CD4-positive, CD25-positive, alpha-beta regulatory T cell (primary cell): ENCODE data around the gene CNBD2. TPM values are rescaled to one million over a fixed set of nuclear protein-coding genes. Genes with fewer than 3 reads are reported as not detected.
A peak's percentile ranks its signal among the peaks of the same experiment; 100 is the strongest.
"Not testable (repeated sequence)": the region's sequence is repeated elsewhere in the genome, so short reads cannot be mapped to it uniquely, and the experiment has no call there.

Source experiments
- ATAC-seq, 2 donors: fragments of 150-1000 bp; cut with Tn5 transposase; one replicate each; pipeline ENCODE4 v1.10.0; 2021; ENCODE audit warnings: low read depth in 2 of 2, moderate number of reproducible peaks in 2 of 2, moderate library complexity in 1 of 2
- DNase-seq, 3 donors: peaks; one replicate each; pipeline versions ENCODE4 v3.0.0 to v3.0.0-alpha.2; 2012 to 2022; ENCODE audit warnings: mixed read lengths in 1 of 3
- H3K27ac ChIP-seq: one replicate; pipeline ENCODE4 v1.7.0; 2013; ENCODE audit warnings: mild to moderate bottlenecking, low read length; ENCODE audit not compliant: insufficient read depth, poor library complexity, severe bottlenecking
- H3K27me3 ChIP-seq: one replicate; pipeline ENCODE4 v1.7.0; 2013; ENCODE audit warnings: low read length; ENCODE audit not compliant: control insufficient read depth, insufficient read depth
- H3K36me3 ChIP-seq: one replicate; pipeline ENCODE4 v1.7.0; 2013; ENCODE audit warnings: mild to moderate bottlenecking, low read length, moderate library complexity; ENCODE audit not compliant: control insufficient read depth, insufficient read depth
- H3K4me1 ChIP-seq: 2 replicates; pipeline ENCODE4 v1.7.0; 2013; ENCODE audit warnings: mild to moderate bottlenecking, low read length; ENCODE audit not compliant: insufficient read depth, control insufficient read depth, poor library complexity, severe bottlenecking
- H3K4me3 ChIP-seq: one replicate; pipeline ENCODE4 v1.7.0; 2013; ENCODE audit warnings: low read depth, mild to moderate bottlenecking, low read length, moderate library complexity
- H3K9me3 ChIP-seq, 2 experiments: 1 replicate in 1 of 2; 2 replicates in 1 of 2; pipeline ENCODE4 v1.7.0; 2013; ENCODE audit warnings: low read length in 2 of 2, mild to moderate bottlenecking in 1 of 2, moderate library complexity in 1 of 2; ENCODE audit not compliant: control insufficient read depth in 2 of 2
- H3K27ac Mint-ChIP-seq, 3 donors: one replicate each; pipeline ENCODE4 v1.8.0; 2020 to 2022; ENCODE audit warnings: mild to moderate bottlenecking in 3 of 3, mixed read lengths in 3 of 3, moderate library complexity in 2 of 3
- H3K27me3 Mint-ChIP-seq: one replicate; pipeline ENCODE4 v1.8.0; 2022; ENCODE audit warnings: mild to moderate bottlenecking, mixed read lengths
- H3K36me3 Mint-ChIP-seq: one replicate; pipeline ENCODE4 v1.8.0; 2020; ENCODE audit warnings: mixed read lengths
- H3K4me1 Mint-ChIP-seq, 4 donors: one replicate each; pipeline ENCODE4 v1.8.0; 2020 to 2022; ENCODE audit warnings: mixed read lengths in 4 of 4, mild to moderate bottlenecking in 1 of 4
- H3K4me3 Mint-ChIP-seq, 4 donors: one replicate each; pipeline ENCODE4 v1.8.0; 2020 to 2022; ENCODE audit warnings: mild to moderate bottlenecking in 4 of 4, mixed read lengths in 4 of 4, moderate library complexity in 3 of 4
- H3K9me3 Mint-ChIP-seq, 7 donors: one replicate each; pipeline ENCODE4 v1.8.0; 2020 to 2022; ENCODE audit warnings: mixed read lengths in 7 of 7, mild to moderate bottlenecking in 3 of 7, moderate library complexity in 2 of 7
- polyA plus RNA-seq, 4 donors: library from polyadenylated mRNA; unstranded; fragments of 300-500 nt; fragmentation: Illumina TruSeq; gene quantifications; one replicate each; pipeline ENCODE4 v1.2.3, GENCODE V29; 2021
- total RNA-seq: library from RNA; stranded (reverse); gene quantifications from one replicate; pipeline ENCODE4 v1.2.3, GENCODE V29; 2022

The CNBD2 gene
- total and polyA plus RNA-seq, 5 donors from 2014 or later: 8.5 to 24.8 (median 11.3) TPM

DNA sequence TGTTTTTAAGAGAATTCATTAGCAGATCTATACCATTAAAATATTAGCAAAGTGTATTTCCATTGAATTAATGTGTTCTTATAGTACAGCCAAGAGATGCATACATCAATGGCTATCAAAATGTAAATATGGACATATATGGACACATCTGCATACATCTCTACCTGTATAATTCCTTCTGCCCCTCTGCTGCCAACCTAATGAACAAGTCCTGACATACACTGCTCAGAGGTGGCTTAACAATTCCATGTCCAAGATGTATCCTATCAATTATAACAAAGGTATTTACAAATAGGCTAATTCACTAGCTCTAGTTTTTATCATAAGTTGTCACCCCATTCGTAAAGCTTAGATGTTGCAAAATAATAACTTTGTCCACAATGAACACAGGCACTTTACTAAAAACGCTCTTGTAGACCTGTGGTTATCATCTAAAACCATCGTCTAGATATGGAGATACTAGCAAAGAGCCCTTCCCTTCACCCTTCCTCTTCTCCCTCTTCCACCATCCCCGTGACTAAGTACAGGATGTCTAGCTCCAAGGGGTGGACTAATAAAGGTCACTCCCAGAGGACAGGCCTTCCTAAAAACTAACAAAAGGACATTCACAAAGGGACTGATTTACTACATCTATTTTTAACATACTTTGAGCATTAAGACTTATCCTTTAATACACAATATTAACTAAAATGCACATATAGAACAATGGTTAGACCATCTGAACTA lies 77.8 kb downstream of the CNBD2 start:
- not testable (repeated sequence) for DNase-seq, H3K9me3 Mint-ChIP-seq, H3K4me1 ChIP-seq, H3K36me3 ChIP-seq, H3K27ac ChIP-seq, ATAC-seq, H3K4me3 ChIP-seq, H3K9me3 ChIP-seq, H3K27me3 Mint-ChIP-seq, H3K27me3 ChIP-seq
- Mint-ChIP-seq H3K36me3 (peaks cover 19% of the 10 kb centered on the region), H3K4me1 (peaks cover 32 to 53% (median 39%) of the 10 kb centered on the region in 4 donors), H3K27ac (peak overlapping the region in 1 of 3 donors; percentile 40), H3K4me3 (peak overlapping the region in 2 of 4 donors; percentile 40 to 57)

DNA sequence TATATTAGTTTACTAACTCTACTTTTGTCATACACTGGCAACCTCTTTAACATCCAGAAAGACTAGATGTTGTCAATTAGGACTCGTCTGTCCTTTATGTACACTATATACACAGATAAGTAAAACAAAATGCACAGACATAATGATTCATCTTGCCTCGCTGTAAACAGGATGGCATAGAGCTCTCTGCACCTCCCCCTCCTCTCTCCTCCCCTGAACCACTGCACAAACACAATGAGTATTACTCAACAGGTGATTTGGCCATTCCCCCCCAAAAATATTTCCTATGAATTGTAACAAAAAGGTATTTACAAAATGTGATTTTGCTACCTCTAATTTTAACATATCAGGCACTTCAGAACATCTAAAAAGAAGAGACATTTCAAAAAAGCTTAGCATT lies 81.0 kb downstream of the CNBD2 start:
- peaks cover 32 to 59% (median 39%) of the 10 kb centered on the region in 4 donors for H3K4me1 Mint-ChIP-seq
- H3K4me3 ChIP-seq: peak overlapping the region; percentile 80

DNA sequence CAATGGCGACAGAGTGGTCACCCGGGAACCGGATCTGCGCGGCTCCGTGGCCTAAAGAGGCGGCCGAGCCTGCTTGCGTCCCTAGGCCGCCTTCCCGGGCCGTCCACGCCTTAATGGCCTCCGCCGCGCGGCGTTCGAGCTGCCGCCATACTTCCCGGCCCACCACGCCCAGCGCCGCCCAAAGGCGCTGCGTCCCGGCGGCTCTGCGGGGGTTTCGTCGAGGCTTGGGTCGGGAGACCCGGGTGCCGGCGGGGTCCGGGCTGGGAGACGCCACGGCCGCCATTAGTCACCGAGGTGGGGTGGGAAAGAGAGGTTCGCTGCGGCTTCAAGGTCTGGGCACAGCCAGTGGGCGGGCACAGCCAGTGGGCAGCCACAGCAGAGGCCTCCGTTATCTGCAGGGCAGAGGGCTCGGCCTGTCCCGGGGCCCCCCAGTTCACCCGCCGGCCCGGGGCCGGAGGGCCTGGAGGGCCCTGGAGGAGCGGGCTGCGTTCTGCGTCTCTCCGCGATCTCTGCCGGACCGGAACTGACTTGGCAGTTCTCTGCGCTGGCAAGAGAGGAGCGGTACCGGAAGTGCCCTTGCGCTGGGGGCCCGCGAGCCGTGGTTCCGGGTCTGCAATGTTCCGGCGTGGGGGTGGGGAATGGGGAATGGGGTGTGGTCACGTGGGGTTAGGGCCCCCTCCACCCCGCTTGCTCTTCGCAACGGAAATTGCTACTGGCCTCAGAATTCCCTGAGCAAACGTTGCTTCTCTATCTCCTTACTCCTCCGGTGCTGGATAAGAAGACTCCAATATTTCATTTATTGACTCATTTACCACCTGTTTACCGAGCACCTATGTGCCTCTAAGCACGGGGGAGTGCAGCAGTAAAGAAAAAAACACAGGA lies 82.3 kb downstream of the CNBD2 start:
- peak; percentile 76 to 94 (median 81) for DNase-seq
- Histone ChIP-seq H3K9me3 (no peaks in the 10 kb centered on the region), H3K4me3 (peak overlapping the region; percentile 80), H3K27me3 (peaks cover 6% of the 10 kb centered on the region), H3K27ac (peak overlapping the region; percentile 89), H3K4me1 (peaks cover 8% of the 10 kb centered on the region), H3K36me3 (no peaks in the 10 kb centered on the region)
- H3K9me3 Mint-ChIP-seq: no peaks in the 10 kb centered on the region
- peaks cover 6% of the 10 kb centered on the region for H3K27me3 Mint-ChIP-seq
- peak; percentile 93 to 94 for ATAC-seq
- H3K36me3 Mint-ChIP-seq: peaks cover 10% of the 10 kb centered on the region
- H3K4me1 Mint-ChIP-seq: peaks cover 27 to 52% (median 35%) of the 10 kb centered on the region in 4 donors
- peak overlapping the region; percentile 90 to 98 (median 96) for H3K4me3 Mint-ChIP-seq
- H3K27ac Mint-ChIP-seq: peak overlapping the region; percentile 90 to 94 (median 91)

More for the DNA sequence above, 81.0 kb downstream of the CNBD2 start:
- peak overlapping the region; percentile 89 to 94 (median 90) for H3K27ac Mint-ChIP-seq
- H3K36me3 ChIP-seq, H3K4me1 ChIP-seq, H3K27me3 Mint-ChIP-seq, H3K27me3 ChIP-seq, H3K9me3 ChIP-seq, H3K9me3 Mint-ChIP-seq: not testable (repeated sequence)
- peak in 1 of 3 donors; percentile 41 for DNase-seq
- H3K4me3 Mint-ChIP-seq: peak overlapping the region; percentile 90 to 98 (median 96)
- ATAC-seq: peak in 1 of 2 donors; percentile 27
- peak overlapping the region; percentile 5 for H3K27ac ChIP-seq
- H3K36me3 Mint-ChIP-seq: peaks cover 14% of the 10 kb centered on the region

DNA sequence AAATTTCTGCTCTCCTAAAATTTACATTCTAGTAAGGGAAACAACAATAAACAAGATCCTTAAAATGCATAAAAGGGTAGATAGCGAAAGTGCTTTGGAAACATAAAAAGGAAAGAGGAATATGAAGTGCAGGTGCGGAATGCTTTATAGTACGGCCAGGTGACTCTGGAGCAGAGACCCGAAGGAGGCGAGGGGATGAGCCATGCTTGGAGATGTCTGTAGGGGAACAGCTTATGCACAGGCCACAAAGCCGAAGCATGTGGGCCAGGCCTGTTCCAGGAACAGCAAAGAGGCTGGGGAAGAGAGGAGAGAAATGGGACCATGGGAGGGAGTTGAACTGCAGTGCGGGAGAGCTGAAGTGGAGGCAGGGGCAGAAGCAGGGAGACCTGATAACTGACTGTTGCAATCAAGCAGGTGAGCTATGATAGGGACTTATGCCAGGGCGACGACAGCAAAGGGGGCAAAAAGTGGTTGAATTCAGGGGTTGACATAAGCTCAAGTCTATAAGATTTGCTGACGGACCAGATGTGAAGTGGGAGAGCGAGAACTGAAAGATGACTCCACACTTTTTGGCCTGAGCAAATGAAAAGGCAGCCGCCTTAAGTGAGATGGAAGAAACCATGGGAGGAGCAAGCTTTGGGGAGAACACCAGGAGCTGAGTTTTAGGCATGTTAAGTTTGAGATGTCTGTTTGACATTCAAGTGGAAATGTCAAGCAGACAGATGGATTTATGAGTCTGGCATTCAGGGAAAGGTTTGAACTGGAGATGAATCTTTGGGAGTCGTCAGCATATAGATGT lies 83.1 kb downstream of the CNBD2 start:
- Mint-ChIP-seq H3K36me3 (peaks cover 10% of the 10 kb centered on the region), H3K9me3 (no peaks in the 10 kb centered on the region), H3K4me3 (peak overlapping the region; percentile 90 to 98 (median 96)), H3K4me1 (peaks cover 19 to 45% (median 28%) of the 10 kb centered on the region in 4 donors), H3K27me3 (peaks cover 6% of the 10 kb centered on the region), H3K27ac (peak overlapping the region; percentile 71 to 91 (median 83))
- Histone ChIP-seq H3K36me3 (no peaks in the 10 kb centered on the region), H3K27me3 (peaks cover 6% of the 10 kb centered on the region), H3K27ac (peak overlapping the region; percentile 89), H3K9me3 (no peaks in the 10 kb centered on the region), H3K4me1 (peaks cover 8% of the 10 kb centered on the region), H3K4me3 (peak overlapping the region; percentile 76)
- ATAC-seq: no peak
- DNase-seq: no peak

DNA sequence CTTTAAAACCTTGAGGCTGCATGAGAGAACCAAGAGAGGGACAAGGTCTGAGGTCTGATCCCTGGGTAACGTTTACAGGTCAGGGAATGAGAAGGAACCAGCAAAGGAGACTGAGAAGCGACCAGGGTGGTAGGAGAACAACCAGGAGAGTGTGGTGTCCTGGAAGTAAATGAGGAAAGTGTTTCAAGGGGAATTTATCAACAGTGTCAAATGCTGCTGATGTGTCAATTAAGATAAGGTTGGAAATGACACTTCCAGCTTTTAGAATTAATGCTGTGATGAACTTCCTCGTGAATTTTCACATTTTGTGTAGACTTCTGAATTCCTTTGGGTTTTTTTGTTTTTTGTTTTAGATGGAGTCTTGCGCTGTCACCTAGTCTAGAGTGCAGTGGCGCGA lies 83.7 kb downstream of the CNBD2 start:
- ATAC-seq (no peak), DNase-seq (no peak)
- Mint-ChIP-seq H3K9me3 (no peaks in the 10 kb centered on the region), H3K27me3 (peaks cover 11% of the 10 kb centered on the region), H3K4me1 (peaks cover 19 to 39% (median 27%) of the 10 kb centered on the region in 4 donors), H3K27ac (no peak overlapping the region), H3K36me3 (peaks cover 10% of the 10 kb centered on the region), H3K4me3 (peak overlapping the region in 3 of 4 donors; percentile 93 to 98 (median 98))
- no peaks in the 10 kb centered on the region for H3K9me3 ChIP-seq
- H3K4me3 ChIP-seq: peak overlapping the region; percentile 18
- no peak overlapping the region for H3K27ac ChIP-seq
- H3K27me3 ChIP-seq: peaks cover 6% of the 10 kb centered on the region
- peaks cover 8% of the 10 kb centered on the region for H3K4me1 ChIP-seq
- no peaks in the 10 kb centered on the region for H3K36me3 ChIP-seq

DNA sequence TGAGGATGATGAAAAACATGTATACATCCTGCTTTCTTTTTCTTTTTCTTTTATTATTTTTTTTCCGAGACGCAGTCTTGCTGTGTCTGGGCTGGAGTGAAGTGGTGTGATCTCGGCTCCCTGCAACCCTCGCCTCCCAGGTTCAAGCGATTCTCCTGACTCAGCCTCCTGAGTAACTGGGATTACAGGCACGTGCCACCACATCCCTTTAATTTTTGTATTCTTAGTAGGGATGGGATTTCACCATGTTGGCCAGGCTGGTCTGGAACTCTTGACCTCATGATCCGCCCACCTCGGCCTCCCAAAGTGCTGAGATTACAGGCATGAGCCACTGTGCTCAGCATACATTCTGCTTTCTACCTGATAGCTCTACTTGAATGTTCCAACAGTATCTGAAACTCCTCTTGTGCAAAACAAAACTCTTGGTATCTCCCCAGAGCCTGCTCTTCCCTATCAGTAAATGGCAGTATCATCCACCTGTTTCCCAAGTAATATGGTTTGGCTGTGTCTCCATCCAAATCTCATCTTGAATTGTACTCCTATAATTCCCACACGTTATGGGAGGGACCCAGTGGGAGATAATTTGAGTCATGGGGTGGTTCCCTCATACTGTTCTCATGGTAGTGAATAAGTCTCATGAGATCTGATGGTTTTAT lies 85.6 kb downstream of the CNBD2 start:
- peaks cover 11% of the 10 kb centered on the region for H3K27me3 Mint-ChIP-seq
- peak overlapping the region in 1 of 4 donors; percentile 55 for H3K4me3 Mint-ChIP-seq
- not testable (repeated sequence) for H3K9me3 ChIP-seq, H3K4me1 ChIP-seq, H3K36me3 ChIP-seq, H3K36me3 Mint-ChIP-seq, DNase-seq, H3K4me3 ChIP-seq, H3K27me3 ChIP-seq, H3K27ac ChIP-seq, ATAC-seq, H3K9me3 Mint-ChIP-seq
- H3K27ac Mint-ChIP-seq: peak overlapping the region in 1 of 3 donors; percentile 41
- peaks cover 8 to 21% (median 10%) of the 10 kb centered on the region in 4 donors for H3K4me1 Mint-ChIP-seq

DNA sequence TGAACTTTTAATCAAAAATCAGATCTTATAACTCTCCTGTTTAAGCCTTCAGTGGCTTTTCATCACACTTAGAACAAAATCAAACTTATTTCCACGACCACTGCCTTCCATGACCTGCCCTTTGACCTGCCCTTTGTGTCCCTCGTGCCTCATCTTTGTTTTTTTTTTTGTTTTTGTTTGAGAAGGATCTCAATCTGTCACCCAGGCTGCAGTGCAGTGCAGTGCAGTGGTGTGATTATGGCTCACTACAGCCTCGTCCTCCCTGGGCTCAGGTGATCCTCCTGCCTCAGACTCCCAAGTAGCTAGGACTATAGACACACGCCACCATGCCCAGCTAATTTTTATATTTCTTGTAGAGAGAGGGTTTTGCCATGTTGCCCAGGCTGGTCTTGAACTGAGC lies 86.8 kb downstream of the CNBD2 start:
- Histone ChIP-seq H3K4me3 (no peak overlapping the region), H3K27ac (no peak overlapping the region), H3K4me1 (peaks cover 8% of the 10 kb centered on the region), H3K27me3 (peaks cover 6% of the 10 kb centered on the region), H3K9me3 (no peaks in the 10 kb centered on the region), H3K36me3 (no peaks in the 10 kb centered on the region)
- Mint-ChIP-seq H3K9me3 (no peaks in the 10 kb centered on the region), H3K36me3 (no peaks in the 10 kb centered on the region), H3K4me3 (peak overlapping the region in 1 of 4 donors; percentile 55), H3K27ac (no peak overlapping the region), H3K4me1 (peaks cover 5 to 12% (median 7%) of the 10 kb centered on the region in 4 donors), H3K27me3 (peaks cover 11% of the 10 kb centered on the region)
- no peak for ATAC-seq
- no peak for DNase-seq
